ENCODE measurements around the gene ERCC5.

ERCC5 gene

DNA sequence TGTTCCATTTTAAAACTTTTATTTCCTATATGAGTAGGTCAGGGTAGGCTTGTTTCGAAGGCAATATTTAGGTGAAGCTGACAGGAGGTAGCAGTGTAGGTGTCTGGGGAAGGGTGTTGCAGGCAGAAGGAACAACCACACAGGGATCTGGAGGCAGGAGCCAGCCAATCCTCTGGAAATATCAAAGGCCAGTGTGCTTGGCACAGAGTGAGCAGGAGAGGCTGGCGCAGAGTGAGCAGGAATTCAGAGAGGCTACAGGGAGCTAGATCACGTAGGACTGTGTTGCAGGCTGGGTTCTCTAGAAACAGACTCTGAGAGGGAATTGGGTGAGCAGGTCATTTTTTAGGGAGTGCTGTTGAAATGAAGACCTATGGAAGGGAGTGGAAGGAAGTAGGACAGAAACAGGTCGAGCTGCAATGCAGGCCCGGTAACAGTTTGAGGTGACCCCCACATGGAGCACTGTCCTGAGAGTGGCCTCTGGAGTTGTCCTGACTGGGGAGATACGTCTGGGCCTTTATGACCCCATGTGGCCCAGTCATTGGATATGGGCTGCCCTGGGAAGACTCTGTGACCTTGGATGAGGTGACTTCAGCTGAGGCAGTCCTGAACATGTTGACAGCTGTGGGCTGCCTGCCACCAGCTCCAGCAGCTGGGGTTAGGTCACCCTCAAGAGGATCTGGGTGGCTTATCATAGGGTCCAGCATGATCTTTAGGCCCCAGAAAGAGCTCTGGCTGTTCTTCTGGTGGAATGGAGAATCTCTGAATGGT lies 51.7 kb downstream of the ERCC5 start:
- DNase-seq: no peak

DNA sequence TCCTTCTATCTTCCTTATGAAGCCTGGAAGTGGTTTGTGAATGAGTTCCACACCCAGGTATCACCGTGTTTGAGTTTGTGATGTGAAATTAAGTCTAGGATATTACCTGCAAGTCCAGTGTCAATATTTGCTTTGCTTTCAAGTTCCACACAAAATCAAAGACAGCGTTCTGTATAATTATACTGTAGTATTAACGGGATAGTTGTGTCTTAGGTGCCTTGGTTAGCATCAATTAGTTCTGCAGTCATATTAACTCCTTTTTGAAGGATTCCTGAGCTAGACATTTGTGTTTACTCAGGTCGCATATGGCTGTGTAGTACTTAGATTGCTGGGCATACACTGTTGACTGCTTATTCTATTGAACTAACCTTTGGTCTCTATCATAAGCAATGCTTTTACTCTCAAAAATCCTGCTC lies 54.4 kb downstream of the ERCC5 start:
- no peak for DNase-seq

DNA sequence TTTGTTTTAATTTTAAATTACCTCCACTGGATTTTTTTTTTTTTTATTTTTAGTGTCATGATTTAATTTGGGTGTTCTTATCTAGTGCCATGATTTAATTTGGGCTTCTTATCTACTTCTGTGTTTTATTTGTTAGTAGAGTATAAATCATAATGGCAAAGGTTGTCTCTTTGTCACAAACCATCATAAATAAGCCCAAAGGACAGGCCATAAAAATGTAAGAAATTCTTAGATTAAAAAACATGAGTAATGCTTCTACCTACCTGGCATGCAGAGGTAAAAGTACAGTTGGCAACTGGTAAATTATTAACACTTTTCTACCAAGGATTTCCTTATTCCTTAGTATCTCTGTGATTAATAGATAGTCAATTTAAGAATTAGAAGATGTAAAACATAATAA lies 55.2 kb downstream of the ERCC5 start:
- DNase-seq: no peak

DNA sequence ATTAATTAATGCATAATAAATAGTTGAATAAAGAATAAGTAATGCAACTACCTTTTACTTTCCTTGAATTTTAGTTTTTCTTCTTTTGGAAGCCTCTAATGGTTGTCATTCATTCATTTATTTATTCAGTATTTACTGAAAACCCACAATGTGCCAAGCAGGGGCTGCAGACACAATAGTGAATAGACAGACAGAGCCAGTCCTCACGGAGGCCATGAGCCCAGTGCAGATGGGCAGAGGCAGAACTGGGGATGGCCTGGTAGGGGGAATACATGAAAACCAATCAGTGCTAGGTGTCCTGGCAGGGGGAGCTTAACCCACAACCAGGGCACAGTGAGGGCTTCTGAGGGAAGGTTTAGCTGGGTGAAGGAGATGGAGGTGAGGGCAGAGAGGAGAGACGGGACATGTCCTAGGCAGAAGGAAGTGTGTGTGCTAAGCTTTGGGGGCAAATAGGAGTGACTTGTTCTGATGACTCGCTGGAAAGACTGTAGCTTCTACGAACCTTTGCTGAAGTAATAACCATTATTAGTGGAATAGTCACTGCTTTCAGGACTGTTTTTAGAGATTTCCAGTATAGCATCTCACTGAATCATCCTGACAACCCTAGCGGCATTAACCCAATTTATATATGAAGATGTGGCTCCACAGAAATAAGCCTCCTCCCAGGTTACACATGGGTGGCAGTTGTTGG lies 55.9 kb downstream of the ERCC5 start:
- no peak for DNase-seq

DNA sequence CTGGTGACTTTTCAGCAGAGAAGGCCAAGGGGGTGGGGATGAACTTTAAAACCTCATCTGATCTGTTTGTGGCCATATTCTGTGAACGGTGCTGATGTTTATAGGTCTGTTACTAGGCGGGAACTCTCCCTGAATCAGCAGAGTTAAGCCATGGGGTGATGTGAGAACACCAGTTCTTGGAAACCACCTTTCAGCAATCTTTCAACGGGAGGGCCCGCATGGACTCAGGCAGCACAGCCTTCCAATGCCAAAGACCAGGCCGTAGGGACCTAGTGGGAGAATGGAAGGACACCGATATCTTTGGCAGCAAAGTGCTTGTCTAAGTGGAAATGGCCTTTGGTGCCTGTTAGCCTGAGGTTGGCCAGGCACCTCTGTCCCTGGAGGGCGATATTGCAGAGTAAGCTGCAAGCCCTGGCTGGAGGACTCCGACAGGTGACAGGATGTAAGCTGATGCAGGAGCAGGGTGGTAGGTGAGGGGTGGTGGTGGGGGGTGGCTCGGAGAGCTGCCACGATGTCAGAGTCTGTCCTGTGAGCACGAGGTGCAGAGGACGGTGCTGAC lies 57.0 kb downstream of the ERCC5 start:
- DNase-seq: no peak

DNA sequence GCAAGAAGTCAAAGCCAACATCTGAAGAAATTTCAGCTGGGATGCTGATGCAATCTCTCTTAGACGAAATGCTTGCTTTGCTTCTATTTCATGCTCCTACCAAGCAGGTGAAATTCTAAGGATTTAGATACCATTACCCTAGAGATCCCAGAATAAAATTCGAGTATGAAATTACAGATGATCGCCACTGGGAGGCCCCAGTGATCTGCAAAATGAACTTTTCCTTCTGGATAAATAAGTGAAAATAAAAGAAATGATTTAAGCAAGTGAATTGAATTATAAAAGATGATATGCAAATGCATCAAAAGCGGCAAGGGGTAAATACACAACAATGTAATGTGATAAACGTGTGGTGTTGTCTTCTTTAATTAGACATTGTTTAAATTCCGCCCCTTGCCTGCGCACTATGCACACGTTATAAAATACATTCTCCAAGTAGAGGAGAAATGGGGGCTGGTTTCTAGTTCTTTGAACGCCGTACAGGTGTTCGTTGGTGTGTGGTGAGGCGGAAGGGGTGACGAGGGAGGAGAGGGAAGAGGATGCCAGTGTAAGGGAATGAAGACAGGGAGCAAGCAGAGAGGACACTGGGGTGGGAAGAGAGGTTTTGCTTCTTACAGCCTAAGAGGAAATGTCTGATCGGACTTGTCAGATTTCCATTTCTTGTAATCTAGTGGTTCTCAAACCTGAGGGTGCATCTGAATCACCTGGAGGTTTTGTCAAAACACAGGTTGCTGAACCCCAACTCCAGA lies 58.0 kb downstream of the ERCC5 start:
- DNase-seq: no peak

DNA sequence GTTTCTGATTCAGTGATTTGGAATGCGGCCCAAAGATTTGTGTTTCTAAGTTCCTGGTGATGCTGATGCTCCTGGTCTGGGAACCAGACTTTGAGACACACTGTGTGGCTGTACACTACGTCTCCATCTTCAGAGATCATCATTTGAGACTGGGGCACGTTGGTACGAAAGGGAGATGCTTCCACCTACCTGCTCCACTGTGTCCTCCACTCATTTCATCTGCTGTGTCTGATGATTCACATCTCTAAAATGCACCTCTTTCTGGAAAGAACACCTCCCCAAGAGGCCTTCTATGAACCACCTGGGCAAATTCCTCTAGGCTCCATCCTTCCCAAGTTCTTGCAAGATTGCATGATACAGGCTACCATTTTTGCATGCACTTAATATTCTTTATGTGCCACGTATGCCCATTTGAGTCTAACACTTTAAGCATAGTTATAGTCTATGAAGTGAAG lies 58.6 kb downstream of the ERCC5 start:
- DNase-seq: no peak

DNA sequence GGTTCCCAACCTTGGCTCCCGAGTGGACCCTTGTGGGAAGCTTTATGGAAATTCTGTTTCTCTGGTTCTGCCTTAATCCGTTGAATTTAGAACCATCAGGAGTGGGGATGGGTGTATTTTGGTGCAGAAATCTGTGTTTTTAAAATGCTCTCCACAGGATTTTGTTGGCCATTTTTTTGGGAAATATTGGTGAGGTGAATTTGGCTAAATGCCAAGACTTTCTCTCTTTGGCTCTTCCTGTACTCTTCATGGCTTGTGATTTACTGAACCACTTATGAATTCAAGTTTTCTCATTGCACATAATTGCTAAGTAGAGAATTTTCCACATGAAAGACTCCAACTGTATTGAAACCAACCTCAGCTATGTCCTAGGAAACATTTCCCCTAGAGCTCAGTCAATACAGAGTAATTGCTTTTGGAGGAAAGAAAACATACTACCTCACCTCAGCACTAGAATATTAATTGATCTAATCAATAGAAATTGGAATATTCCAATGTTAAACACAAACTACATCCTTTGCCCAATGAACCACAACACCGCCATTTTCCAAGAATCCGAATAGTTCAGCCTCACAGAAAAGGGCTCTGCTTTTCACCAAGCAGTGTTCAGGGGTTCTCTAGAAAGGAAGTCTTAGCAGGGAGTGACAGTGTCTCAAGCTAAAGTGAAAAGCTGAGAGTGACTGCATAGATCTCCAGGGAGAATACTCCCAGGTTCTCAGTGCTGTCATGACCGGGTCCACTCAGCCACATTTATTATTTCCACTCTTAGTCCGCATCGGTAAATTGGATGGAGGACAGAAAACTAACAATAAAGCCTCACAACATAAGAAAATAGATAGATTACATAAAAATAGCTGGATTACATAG lies 60.3 kb downstream of the ERCC5 start:
- no peak for DNase-seq

DNA sequence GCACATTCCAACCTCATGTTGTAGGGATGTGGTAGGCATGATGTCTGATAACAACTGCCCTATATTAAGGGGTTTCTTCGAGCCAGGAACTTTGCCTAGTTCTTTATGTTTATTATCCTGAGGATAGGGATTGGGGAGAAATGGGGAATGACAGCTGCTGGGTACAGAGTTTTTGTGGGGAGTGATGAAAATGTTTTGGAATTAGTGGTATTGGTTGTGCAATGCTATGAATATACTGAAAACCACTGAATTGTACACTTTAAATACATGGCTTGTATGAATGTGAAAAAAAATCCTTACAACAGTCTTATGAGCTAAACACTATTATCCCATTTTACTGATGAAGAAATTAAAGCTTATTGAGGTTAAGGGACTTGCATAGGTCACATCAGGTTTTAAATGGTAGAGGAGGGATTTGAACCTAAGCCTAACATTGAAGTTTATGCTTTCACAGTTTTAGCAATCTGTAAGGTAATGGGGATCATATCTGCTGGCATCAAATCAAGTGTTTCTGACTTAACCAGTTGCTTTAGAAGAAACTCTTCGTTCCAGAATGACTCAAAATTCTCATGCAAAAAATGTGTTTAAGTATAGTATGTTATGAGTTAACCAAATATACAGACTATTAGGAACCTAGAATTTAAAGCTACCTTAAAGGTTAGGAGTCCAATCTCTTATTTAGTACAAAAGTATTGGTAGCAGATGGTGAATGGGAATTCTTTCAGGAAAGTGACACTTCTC lies 61.4 kb downstream of the ERCC5 start:
- no peak for DNase-seq

DNA sequence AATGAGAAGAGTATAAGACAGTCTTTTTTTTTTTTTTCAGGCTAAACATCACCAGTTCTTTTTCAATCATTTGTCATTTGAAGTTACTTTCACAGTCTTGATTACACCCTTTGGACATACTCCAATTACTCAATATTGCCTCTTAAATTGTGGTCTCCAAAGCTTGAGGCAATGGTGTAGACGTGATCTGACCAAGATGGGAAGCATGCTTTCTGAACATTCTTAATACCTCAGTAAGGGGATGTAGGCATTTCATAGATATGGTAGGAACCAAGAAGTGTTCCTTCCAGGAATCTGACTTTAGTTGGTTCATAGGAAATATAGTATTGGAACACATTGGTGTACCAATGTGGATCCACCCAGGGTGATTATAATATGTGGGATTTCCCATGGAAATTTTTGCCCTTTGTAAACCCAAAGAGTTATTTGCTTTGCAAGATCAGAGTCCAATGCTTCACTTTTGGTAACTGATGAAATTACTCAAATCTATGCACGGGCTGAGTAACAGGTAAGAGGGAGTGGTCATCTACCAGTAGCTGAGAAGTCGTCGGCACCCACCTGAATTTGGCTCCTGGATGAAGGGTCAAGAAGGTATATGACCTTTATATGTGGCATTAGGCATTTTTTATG lies 62.2 kb downstream of the ERCC5 start:
- no peak for DNase-seq

DNA sequence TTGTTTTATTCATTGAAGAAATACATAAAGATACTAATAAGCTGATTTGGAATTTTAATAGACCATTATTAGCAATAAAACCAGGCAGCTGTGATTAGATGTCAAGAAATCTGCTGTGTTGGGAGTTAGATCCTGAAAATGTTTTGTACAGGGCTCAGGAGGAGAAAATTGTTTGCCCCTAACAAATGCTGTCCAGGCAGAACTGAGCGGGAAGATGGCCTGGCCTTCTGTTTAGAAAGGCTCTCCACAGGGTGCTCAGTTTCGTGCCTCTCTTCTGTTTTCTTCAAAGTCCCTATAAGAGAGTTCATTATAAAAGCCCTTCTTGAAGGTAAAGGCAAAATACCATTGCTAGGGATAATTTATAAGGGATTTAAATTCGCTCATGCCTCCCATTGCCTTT lies 64.1 kb downstream of the ERCC5 start:
- DNase-seq: no peak

DNA sequence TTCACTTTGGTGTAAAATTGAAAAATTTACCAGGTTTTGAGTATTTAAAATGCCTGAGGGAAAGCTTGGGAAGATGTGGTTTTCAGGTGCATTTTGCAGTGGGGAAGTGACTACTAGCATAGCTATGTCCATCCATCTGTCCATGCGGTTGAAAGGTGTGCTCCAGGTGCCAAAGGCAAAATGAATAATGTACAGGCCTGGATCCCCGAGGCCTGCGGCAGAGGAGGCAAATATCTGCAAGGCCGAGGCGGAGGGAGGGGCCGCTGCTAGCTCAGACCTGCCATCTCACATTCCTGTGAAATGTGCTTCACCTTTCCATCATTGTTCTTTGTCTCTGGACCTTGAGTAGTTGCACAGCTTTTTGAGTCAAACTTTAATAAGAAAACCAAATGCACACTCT lies 65.5 kb downstream of the ERCC5 start:
- DNase-seq: no peak

DNA sequence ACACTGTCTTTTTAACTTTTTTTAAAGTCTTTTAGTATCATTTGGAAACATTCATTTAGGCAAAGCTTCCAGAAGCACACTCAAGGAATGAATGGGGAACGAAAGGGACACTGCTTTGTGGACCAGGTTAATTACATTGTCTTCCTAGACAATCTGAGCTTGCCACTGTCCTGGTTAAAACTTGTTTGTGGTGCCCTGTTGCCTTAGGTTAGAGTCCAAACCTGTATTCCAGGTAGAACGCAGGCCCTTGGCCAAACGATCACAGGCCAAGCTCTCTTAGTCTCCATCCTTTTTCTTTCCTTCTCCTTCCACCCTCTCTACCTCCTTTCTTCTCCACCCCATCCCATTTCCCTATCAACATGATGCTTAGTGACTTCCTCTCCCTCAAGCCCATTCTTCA lies 66.8 kb downstream of the ERCC5 start:
- no peak for DNase-seq

DNA sequence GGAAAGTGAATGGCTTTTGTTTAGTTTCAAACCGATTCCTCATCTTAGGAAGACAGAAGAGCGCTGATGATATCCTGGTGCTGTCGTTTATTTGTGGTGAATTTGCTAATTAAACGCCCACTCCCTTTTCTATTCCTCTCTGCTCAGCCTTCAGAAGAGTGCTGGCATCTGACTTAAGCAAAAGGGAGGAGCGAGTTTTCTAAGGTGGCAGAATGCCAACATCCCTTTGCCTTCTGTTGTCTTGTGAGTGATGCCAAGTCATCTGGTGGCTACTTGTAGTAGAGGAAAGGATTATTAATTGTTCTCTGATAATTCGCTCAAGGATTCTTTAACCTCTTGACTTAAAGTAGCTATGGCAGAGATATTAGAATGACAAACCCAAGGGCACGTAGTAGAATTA lies 68.1 kb downstream of the ERCC5 start:
- no peak for DNase-seq

DNA sequence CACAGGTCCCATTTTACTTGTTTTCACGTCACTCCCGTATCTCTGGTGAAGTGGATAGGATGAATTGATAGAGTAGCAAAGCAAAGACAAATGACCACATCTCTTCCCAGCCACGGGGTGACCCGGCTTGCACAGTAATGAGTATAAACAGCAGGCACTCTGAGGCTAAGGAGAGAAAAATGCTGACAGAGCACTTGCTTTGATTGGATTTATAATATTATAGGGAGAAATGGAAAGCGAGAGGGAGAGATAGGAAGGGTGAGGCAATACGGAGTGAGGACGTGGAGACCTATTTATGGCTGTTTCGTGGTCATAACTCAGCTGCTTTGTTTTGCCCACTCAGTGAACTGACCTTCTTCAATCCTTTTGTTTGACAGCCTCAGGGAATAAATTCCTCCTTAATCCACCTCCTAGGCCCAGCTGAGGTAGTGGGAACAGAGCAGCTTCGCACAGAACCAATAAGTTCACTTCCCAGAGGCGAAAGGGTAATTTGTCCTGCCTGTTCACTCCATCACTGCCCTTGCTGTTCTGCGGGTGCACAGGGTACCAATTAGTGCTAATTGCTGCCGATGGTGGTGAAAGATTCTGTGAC lies 68.6 kb downstream of the ERCC5 start:
- no peak for DNase-seq

DNA sequence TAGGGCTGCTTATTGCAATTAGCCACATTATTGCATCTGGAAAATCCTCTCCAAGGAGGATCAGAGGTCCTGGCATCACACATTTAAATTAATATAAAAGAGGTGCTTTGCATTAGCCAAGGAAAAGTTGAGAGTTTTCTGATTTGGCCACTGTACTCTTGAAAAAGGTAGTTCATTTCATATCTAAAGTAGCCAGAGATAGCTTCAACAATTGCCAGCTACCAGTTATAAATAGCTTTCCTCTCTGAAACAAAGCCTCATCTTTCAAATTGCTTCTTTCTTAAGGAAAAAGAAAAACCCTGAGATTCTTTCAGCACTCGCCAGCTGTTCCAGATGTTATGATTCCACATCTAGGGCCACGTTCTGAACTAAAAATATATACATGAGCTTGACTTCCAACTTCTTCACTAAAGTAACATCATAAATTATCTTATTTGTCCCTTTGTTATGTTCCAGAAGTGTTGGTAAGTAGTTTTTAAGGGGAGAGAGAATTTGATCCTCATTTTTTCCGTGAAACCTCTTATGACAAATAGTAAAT lies 69.6 kb downstream of the ERCC5 start:
- DNase-seq: no peak

DNA sequence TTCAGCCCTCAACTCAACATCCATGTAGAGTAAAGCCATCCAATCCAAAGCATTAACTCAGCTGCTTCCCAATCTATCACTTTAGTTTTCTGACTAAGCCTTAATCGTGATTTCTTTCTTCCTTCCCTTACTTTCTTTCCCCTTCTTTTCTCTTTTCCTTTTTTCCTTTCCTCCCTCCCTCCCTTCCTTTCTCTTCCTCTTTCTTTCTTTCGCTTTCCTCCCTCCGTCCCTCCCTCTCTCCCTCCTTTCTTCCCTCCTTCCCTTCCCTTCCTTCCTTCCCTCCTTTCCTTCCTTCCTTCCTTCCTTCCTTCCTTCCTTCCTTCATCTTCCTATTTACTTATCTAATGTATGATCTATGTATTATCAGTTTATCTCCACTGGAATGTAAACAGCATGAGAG lies 71.2 kb downstream of the ERCC5 start:
- no peak for DNase-seq

DNA sequence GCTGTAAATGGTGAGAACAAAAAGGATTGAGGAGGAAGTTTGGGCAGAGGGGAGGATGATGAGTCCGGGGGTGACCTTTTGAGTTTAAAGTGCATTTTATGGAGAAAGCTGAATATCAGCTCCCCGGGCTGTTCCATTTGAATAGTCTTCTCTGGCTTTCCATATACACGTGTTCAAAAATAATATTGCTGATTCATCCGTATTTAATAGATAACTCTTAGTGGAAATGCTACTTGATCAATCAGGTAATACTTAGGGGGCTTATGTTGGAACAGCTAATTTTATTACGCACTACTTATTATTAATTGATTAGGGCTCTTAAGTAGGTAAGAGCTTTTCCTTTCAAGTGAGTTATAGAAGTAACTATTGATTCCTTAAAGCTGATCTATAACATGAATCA lies 76.4 kb downstream of the ERCC5 start:
- DNase-seq: no peak

Measured in CD4-positive, alpha-beta T cell treated with Interleukin-6 for 4 hours (primary cell).